Gastroesophageal sphincter (tissue), 4 donors: ENCODE data around the gene USP6NL. TPM values are rescaled to one million over a fixed set of nuclear protein-coding genes. Genes with fewer than 3 reads are reported as not detected.
"Not testable (repeated sequence)": the region's sequence is repeated elsewhere in the genome, so short reads cannot be mapped to it uniquely, and the experiment has no call there.

Experiments used
- ATAC-seq: fragments of 150-250 bp; one replicate; pipeline ENCODE4 v1.9.1; 2016; ENCODE audit warnings: mild to moderate bottlenecking, moderate library complexity
- H3K27ac ChIP-seq, 4 donors: fragments of 200-600 bp; sonication (generic) in 3 of 4; 1 replicate in 3 of 4; 2 replicates in 1 of 4; pipeline ENCODE4 v1.5.1; 2016 to 2019
- H3K27me3 ChIP-seq: fragments of 200-600 bp; sonication (generic); one replicate; pipeline ENCODE4 v1.5.1; 2019
- H3K36me3 ChIP-seq, 2 donors: fragments of 200-600 bp; sonication (generic); one replicate each; pipeline ENCODE4 v1.5.1; 2019; ENCODE audit warnings: control low read depth in 1 of 2
- H3K4me1 ChIP-seq, 3 donors: fragments of 200-600 bp; sonication (generic); 1 replicate in 2 of 3; 2 replicates in 1 of 3; pipeline ENCODE4 v1.5.1; 2016 to 2019; ENCODE audit warnings: control low read depth in 2 of 3
- H3K4me3 ChIP-seq, 2 donors: fragments of 200-600 bp; sonication (generic); one replicate each; pipeline ENCODE4 v1.5.1; 2019; ENCODE audit warnings: mild to moderate bottlenecking in 1 of 2, moderate library complexity in 1 of 2
- H3K9me3 ChIP-seq, 3 donors: fragments of 200-600 bp; sonication (generic); one replicate each; pipeline ENCODE4 v1.5.1; 2017 to 2019; ENCODE audit warnings: control low read depth in 2 of 3
- CTCF ChIP-seq, 4 experiments: fragments of 200-600 bp in 2 of 4; fragments of 450-650 bp in 2 of 4; sonication (generic) in 1 of 4; IDR thresholded peaks; one replicate each; pipeline ENCODE4 v1.5.1; 2017 to 2019; ENCODE audit warnings: antibody characterized with exemption in 4 of 4, mild to moderate bottlenecking in 2 of 4, moderate library complexity in 2 of 4
- EP300 ChIP-seq: sonication (generic); formaldehyde crosslinking; IDR thresholded peaks from one replicate; pipeline ENCODE4 v1.6.1; 2017; ENCODE audit warnings: antibody characterized with exemption, mild to moderate bottlenecking
- POLR2A ChIP-seq, 2 donors: fragments of 450-650 bp; IDR thresholded peaks; one replicate each; pipeline ENCODE4 v1.6.1; 2017; ENCODE audit warnings: antibody characterized with exemption in 2 of 2, mild to moderate bottlenecking in 2 of 2, moderate library complexity in 1 of 2
- POLR2AphosphoS5 ChIP-seq: sonication (generic); formaldehyde crosslinking; IDR thresholded peaks from one replicate; pipeline ENCODE4 v1.6.1; 2017; ENCODE audit warnings: antibody characterized with exemption
- WGBS, 2 donors: methylation state at CpG; one replicate each; pipeline ENCODE4 v1.1.5; 2018; ENCODE audit warnings: low coverage in 1 of 2; 5-methylcytosine and 5-hydroxymethylcytosine counted together
- total RNA-seq, 4 donors: library from RNA; depleted of rRNA; stranded (reverse); fragments of >200 nt; gene quantifications; one replicate each; pipeline ENCODE4 v1.1.0, GENCODE V29; 2016

The USP6NL gene
- total RNA-seq, 4 donors from 2014 or later, result 9.0 to 14.7 (median 12.5) TPM

GRCh38 chr10:11629731-11630130 lies 18.3 kb upstream of the USP6NL start:
- TF ChIP-seq POLR2AphosphoS5 (no peak), POLR2A (IDR thresholded peaks at IDR 0.05) (no peak), CTCF (IDR thresholded peaks at IDR 0.05) (no peak), EP300 (no peak)
- Histone ChIP-seq H3K9me3 (no peaks in the 10 kb centered on the region), H3K4me1 (no peaks in the 10 kb centered on the region), H3K27ac (no peak overlapping the region), H3K4me3 (no peak overlapping the region), H3K27me3 (no peaks in the 10 kb centered on the region), H3K36me3 (no peaks in the 10 kb centered on the region)
- WGBS, 2 donors, result 70 to 92% methylated on average over 4 to 6 of the region's 6 CpGs
- ATAC-seq, result no peak

GRCh38 chr10:11627941-11628340 lies 16.5 kb upstream of the USP6NL start:
- H3K36me3 ChIP-seq, H3K4me3 ChIP-seq, H3K9me3 ChIP-seq, H3K27ac ChIP-seq, H3K27me3 ChIP-seq, ATAC-seq, H3K4me1 ChIP-seq: not testable (repeated sequence)
- WGBS, 2 donors, result 63 to 73% methylated on average over 6 to 8 of the region's 8 CpGs

GRCh38 chr10:11626071-11626470 lies 14.6 kb upstream of the USP6NL start:
- TF ChIP-seq CTCF (IDR thresholded peaks at IDR 0.05) (no peak), POLR2AphosphoS5 (no peak), POLR2A (IDR thresholded peaks at IDR 0.05) (no peak), EP300 (no peak)
- Histone ChIP-seq H3K9me3 (no peaks in the 10 kb centered on the region), H3K27me3 (no peaks in the 10 kb centered on the region), H3K36me3 (no peaks in the 10 kb centered on the region), H3K4me3 (no peak overlapping the region), H3K4me1 (no peaks in the 10 kb centered on the region), H3K27ac (no peak overlapping the region)
- WGBS, 2 donors, result 77 to 94% methylated on average over 2 to 3 of the region's 3 CpGs
- no peak for ATAC-seq

- no peaks in the 10 kb centered on the region for H3K27me3 ChIP-seq
- H3K9me3 ChIP-seq, result no peaks in the 10 kb centered on the region
- no peak for ATAC-seq
- no peak for TF ChIP-seq POLR2A (IDR thresholded peaks at IDR 0.05)
- TF ChIP-seq CTCF (IDR thresholded peaks at IDR 0.05), result no peak
- TF ChIP-seq POLR2AphosphoS5, result no peak
- no peak for TF ChIP-seq EP300
- H3K4me1 ChIP-seq, result no peaks in the 10 kb centered on the region
- no peak overlapping the region for H3K4me3 ChIP-seq
- no peaks in the 10 kb centered on the region for H3K36me3 ChIP-seq
- 74 to 81% methylated on average over 5 to 8 of the region's 9 CpGs for WGBS, 2 donors
- no peak overlapping the region for H3K27ac ChIP-seq
Measured at GRCh38 chr10:11625019-11625735, 13.7 kb upstream of the USP6NL start.

GRCh38 chr10:11617233-11617632 lies 5.8 kb upstream of the USP6NL start:
- Histone ChIP-seq H3K4me1 (peaks cover 0 to under 1% (median 0%) of the 10 kb centered on the region in 3 donors), H3K27me3 (no peaks in the 10 kb centered on the region), H3K36me3 (no peaks in the 10 kb centered on the region), H3K4me3 (no peak overlapping the region), H3K27ac (no peak overlapping the region), H3K9me3 (no peaks in the 10 kb centered on the region)
- ATAC-seq, result no peak
- TF ChIP-seq POLR2AphosphoS5 (no peak), POLR2A (IDR thresholded peaks at IDR 0.05) (no peak), CTCF (IDR thresholded peaks at IDR 0.05) (no peak), EP300 (no peak)
